ENCODE data around the gene MCHR1. TPM values are rescaled to one million over a fixed set of nuclear protein-coding genes. Genes with fewer than 3 reads are reported as not detected.

The MCHR1 gene
- total and polyA plus RNA-seq, 2 of the 4 experiments (the other 2 are of a cell fraction), result 1.4 to 3.2 TPM

DNA sequence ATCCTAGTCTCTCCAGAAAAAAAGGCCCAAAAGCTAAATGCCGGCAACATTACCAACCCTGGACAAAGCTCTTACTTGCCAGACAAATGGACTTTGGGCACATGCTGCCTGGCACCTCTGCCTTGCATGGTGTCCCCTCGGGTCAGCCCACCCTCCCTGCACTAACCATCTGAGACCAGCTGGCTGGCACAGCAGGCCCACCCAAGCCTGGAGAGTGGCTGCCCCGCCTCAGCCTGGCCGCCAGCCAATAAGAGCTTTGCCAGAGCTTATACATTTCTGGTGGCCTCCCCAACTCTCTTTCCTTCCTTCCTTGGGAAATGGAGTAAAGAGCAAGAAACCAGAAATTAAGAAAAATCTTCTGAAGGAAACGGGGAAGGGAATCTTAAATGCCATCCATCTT is 24.5 kb downstream of the MCHR1 start:
- intact Hi-C loops (cut with micrococcal nuclease), result no loop called here
- H2BK120ac ChIP-seq (ENCODE audit: low read depth, low read length), result no peak overlapping the region

More for the DNA sequence above, 24.5 kb downstream of the MCHR1 start:
- DNase-seq, result no peak
- Histone ChIP-seq H3K9ac (ENCODE audit: low read depth, low read length) (no peak overlapping the region), H3K27ac (ENCODE audit: insufficient read depth, low read length) (no peak overlapping the region), H3K4me1 (ENCODE audit: control insufficient read depth, insufficient read depth, low read length) (no peaks in the 10 kb centered on the region), H2BK20ac (ENCODE audit: low read depth, low read length) (no peak overlapping the region), H3K4ac (ENCODE audit: low read depth, low read length) (no peak overlapping the region), H4K91ac (ENCODE audit: insufficient read depth, low read depth, low read length) (no peak overlapping the region), H2AFZ (replicated peaks; ENCODE audit: low read length, poor library complexity) (no peak overlapping the region), H4K5ac (ENCODE audit: low read depth, low read length) (no peak overlapping the region), H4K20me1 (ENCODE audit: insufficient read depth, low read length) (no peaks in the 10 kb centered on the region), H3K4me2 (ENCODE audit: low read depth, low read length) (no peak overlapping the region), H3K18ac (ENCODE audit: low read depth, low read length) (no peak overlapping the region), H3K14ac (replicated peaks; ENCODE audit: low read depth, low read length) (no peak overlapping the region), H3K9me3 (ENCODE audit: control insufficient read depth, insufficient read depth, low read length) (peaks cover 3% of the 10 kb centered on the region; the same call in 1 of the 2 replicates), H2AK9ac (replicated peaks; ENCODE audit: low read depth, low read length, poor library complexity) (no peak overlapping the region), H2BK5ac (ENCODE audit: low read depth, low read length, poor library complexity, severe bottlenecking) (no peak overlapping the region), H2AK5ac (ENCODE audit: low read depth, low read length) (no peak overlapping the region), H4K8ac (ENCODE audit: low read depth in 2 of 2, low read length in 2 of 2) (no peak overlapping the region), H2BK15ac (ENCODE audit: low read depth, low read length) (no peak overlapping the region), H3K56ac (ENCODE audit: extremely low read depth, insufficient read depth, low read length) (no peak overlapping the region), H3K4me3 (ENCODE audit: insufficient read depth, low read depth, low read length) (no peak overlapping the region), H3K27me3 (ENCODE audit: control insufficient read depth, insufficient read depth, low read length) (no peaks in the 10 kb centered on the region), H3K23ac (ENCODE audit: low read depth, low read length) (no peak overlapping the region), H3K36me3 (ENCODE audit: control insufficient read depth, insufficient read depth, low read length) (no peaks in the 10 kb centered on the region), H3K79me1 (ENCODE audit: low read depth in 1 of 2, low read length in 2 of 2) (no peaks in the 10 kb centered on the region), H3K9me1 (ENCODE audit: insufficient read depth, low read length) (no peaks in the 10 kb centered on the region)
- ChIA-PET POLR2A (ENCODE audit: unreplicated experiment) (no interaction called here), CTCF (interaction anchor here (0.6 to 1.4 kb wide), 2 partner anchors 19 to 21 kb away, joined by 3 to 4 read pairs; no protein-coding TSS in a partner anchor)
- dilution Hi-C loops (cut with HindIII; ENCODE audit: low sequenced_read_pairs, unreplicated experiment), result no loop called here
- in situ Hi-C loops (cut with MboI; ENCODE audit: low sequenced_read_pairs), result no loop called here
- TF ChIP-seq RCOR1 (IDR thresholded peaks at IDR 0.05; ENCODE audit: insufficient replicate concordance, low read length), result no peak
- no peak for TF ChIP-seq MAZ (IDR thresholded peaks at IDR 0.05; ENCODE audit: borderline replicate concordance, low read depth, low read length)
- no peak for TF ChIP-seq CEBPB (IDR thresholded peaks at IDR 0.05; ENCODE audit: low read depth, low read length)
- TF ChIP-seq CHD1 (IDR thresholded peaks at IDR 0.05; ENCODE audit: low read depth, low read length), result no peak
- no peak for TF ChIP-seq RFX5 (IDR thresholded peaks at IDR 0.05; ENCODE audit: low read depth, low read length)
- TF ChIP-seq, protein P1, sequence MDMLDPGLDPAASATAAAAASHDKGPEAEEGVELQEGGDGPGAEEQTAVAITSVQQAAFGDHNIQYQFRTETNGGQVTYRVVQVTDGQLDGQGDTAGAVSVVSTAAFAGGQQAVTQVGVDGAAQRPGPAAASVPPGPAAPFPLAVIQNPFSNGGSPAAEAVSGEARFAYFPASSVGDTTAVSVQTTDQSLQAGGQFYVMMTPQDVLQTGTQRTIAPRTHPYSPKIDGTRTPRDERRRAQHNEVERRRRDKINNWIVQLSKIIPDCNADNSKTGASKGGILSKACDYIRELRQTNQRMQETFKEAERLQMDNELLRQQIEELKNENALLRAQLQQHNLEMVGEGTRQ (IDR thresholded peaks at IDR 0.05; ENCODE audit: low read depth, low read length), result no peak
- TF ChIP-seq NFE2L2 (IDR thresholded peaks at IDR 0.05; ENCODE audit: low read depth, low read length), result no peak
- TF ChIP-seq, protein P2, sequence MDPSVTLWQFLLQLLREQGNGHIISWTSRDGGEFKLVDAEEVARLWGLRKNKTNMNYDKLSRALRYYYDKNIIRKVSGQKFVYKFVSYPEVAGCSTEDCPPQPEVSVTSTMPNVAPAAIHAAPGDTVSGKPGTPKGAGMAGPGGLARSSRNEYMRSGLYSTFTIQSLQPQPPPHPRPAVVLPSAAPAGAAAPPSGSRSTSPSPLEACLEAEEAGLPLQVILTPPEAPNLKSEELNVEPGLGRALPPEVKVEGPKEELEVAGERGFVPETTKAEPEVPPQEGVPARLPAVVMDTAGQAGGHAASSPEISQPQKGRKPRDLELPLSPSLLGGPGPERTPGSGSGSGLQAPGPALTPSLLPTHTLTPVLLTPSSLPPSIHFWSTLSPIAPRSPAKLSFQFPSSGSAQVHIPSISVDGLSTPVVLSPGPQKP (IDR thresholded peaks at IDR 0.05; ENCODE audit: borderline replicate concordance, low read depth, low read length), result no peak
- no peak for TF ChIP-seq MAFK (IDR thresholded peaks at IDR 0.05; ENCODE audit: low read depth, low read length)
- no peak for TF ChIP-seq SMC3 (IDR thresholded peaks at IDR 0.05; ENCODE audit: low read depth, low read length)
- TF ChIP-seq POLR2A (IDR thresholded peaks at IDR 0.05; ENCODE audit: low read depth, low read length), result no peak
- no peak for TF ChIP-seq CTCF (conservative IDR thresholded peaks at IDR 0.05; ENCODE audit: low read depth, low read length)
- no peak for TF ChIP-seq RAD21 (IDR thresholded peaks at IDR 0.05; ENCODE audit: low read length)
- no peak for TF ChIP-seq BHLHE40 (IDR thresholded peaks at IDR 0.05; ENCODE audit: low read depth, low read length)
- no peak for TF ChIP-seq FOS (IDR thresholded peaks at IDR 0.05; ENCODE audit: low read depth, low read length)
- TF ChIP-seq MXI1 (IDR thresholded peaks at IDR 0.05; ENCODE audit: borderline replicate concordance, low read depth, low read length), result no peak
- no peak for ATAC-seq (ENCODE audit: low read depth)
- BruUV-seq (replicated peaks), result no TSS peak
- WGBS, 2 experiments (ENCODE audit: extremely low coverage in 2 of 2, insufficient read length in 1 of 2), result 0% methylated on average over 1 of the region's 5 CpGs; no CpG with 5 or more reads in 1 of the 2 experiments
